ENCODE results near the gene BAHCC1. TPM values are rescaled to one million over a fixed set of nuclear protein-coding genes. Genes with fewer than 3 reads are reported as not detected.

Gene BAHCC1
- total RNA-seq, 2 experiments from 2014 or later: 0.40 to 0.65 TPM

DNA sequence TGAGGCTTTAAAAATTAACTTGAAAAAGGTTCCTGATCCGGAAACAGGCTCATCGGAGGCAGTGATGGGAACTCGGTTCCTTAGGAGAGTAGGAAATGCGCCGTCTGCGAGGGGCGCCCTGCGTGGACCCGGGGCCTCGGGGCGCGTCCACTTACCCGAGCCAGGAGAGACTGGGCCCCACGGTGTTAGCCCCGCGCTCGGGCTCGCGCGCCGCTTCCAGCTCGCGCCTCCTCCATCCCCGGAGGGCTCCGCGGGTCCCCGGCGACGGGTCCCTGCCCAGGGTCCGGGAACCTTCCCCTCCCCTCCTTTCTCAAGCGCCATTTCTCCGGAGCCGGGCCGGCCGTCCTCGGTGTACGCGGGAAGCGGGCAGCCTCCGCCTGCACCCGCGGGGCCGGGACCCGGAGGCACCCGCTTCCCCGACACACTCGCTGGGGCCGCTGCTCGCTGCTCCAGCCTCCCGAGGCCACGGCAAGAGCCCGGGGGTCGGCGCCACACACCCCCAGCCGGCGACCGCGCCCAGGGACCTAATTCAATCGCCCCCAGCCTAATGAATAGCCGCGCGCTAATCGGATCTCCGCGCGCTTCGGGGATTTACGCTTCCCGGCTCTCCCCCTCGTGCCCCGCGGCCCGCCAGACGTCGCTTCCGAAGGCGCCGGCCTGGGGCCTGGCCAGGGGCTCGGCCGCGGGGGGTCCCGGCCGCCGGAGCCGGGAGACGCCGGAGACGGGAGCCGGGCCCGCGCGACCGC lies 2.2 kb upstream of the BAHCC1 start:
- DNase-seq (no peak), ATAC-seq (no peak)
- POLR2A ChIA-PET: no interaction called here
- no peaks in the 10 kb centered on the region for H3K9me3 Mint-ChIP-seq
- H3K27ac Mint-ChIP-seq: no peak overlapping the region
- peaks cover 60% of the 10 kb centered on the region for H3K27me3 Mint-ChIP-seq
- H3K36me3 Mint-ChIP-seq (ENCODE audit: low read depth): no peaks in the 10 kb centered on the region
- peaks cover 16% of the 10 kb centered on the region for H3K4me1 Mint-ChIP-seq (ENCODE audit: low read depth)
- intact Hi-C loops (cut with micrococcal nuclease): no loop called here
- no peak overlapping the region for H3K4me3 Mint-ChIP-seq
- CTCF ChIA-PET: interaction anchor here (1.0 kb wide), 1 partner anchor 13 kb away, joined by 3 read pairs; no protein-coding TSS in a partner anchor
- TF ChIP-seq, protein P1, sequence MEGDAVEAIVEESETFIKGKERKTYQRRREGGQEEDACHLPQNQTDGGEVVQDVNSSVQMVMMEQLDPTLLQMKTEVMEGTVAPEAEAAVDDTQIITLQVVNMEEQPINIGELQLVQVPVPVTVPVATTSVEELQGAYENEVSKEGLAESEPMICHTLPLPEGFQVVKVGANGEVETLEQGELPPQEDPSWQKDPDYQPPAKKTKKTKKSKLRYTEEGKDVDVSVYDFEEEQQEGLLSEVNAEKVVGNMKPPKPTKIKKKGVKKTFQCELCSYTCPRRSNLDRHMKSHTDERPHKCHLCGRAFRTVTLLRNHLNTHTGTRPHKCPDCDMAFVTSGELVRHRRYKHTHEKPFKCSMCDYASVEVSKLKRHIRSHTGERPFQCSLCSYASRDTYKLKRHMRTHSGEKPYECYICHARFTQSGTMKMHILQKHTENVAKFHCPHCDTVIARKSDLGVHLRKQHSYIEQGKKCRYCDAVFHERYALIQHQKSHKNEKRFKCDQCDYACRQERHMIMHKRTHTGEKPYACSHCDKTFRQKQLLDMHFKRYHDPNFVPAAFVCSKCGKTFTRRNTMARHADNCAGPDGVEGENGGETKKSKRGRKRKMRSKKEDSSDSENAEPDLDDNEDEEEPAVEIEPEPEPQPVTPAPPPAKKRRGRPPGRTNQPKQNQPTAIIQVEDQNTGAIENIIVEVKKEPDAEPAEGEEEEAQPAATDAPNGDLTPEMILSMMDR (IDR thresholded peaks at IDR 0.05): no peak

DNA sequence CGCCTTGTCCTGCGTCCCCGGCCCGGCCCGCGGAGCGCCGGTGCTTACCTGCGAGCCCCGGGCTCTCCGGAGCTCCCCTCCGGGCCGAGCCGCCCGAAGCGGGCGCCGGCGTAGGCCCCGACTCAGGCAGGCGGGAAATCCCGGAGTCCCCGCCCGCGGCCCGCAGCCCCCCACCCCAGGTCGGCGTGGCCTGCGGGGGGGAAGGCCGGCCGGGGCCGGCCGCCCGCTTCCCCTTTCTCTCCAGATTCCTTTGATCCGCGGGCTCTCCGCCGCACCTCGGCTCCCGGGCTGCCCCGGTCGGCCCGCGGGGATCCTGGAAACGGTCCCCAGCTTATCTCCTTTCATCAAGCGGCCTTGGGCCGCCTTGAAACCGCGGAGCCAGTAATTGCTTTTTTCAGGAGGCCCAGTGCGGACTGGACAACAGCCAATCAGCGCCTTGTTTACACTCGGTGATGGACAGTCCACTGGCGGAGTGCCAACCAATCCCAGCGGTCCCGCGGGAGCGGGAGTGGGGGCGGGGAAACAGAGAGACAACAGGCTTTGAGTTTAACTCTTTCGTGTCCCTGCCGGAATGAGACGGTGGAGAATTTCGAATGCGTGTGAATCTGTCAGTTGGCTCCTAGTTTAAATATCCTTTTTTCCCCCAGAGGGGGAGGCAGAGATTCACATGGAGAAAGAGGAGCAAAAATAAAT lies 1.4 kb upstream of the BAHCC1 start:
- TF ChIP-seq, protein P1 (IDR thresholded peaks at IDR 0.05): no peak
- DNase-seq: peak; percentile 86
- CTCF ChIA-PET: no interaction called here
- ATAC-seq: peak; percentile 29
- peak overlapping the region; percentile 31 for H3K4me3 Mint-ChIP-seq
- POLR2A ChIA-PET: no interaction called here
- H3K4me1 Mint-ChIP-seq (ENCODE audit: low read depth): peaks cover 19% of the 10 kb centered on the region
- H3K27ac Mint-ChIP-seq: no peak overlapping the region
- intact Hi-C loops (cut with micrococcal nuclease): no loop called here
- no peaks in the 10 kb centered on the region for H3K36me3 Mint-ChIP-seq (ENCODE audit: low read depth)
- peaks cover 57% of the 10 kb centered on the region for H3K27me3 Mint-ChIP-seq
- H3K9me3 Mint-ChIP-seq: no peaks in the 10 kb centered on the region

DNA sequence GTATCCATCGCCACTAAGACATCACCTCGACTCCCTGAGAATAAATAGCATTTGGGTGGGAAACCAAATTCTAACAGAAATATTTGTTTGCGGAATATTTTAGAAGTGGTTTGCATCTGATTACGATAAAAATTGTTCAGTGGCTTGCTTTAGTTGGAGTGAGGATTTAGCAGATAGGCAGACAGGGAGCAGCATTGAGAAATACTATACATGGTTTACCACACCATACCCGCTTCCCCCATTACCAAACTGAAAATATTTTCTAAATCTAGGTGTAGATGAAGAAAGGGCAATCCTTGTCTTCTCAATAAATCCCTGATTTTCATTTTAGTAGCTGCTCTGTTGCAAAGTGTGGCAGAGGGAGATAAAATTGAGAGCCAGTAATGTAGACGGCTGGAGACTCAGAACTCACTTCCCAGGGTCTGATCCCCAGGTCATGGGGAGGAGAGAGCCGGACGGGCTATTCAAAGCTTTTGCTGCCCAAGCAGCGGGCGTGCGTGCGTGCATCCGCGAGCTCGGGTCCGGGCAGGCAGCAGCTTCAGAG lies 808 bp upstream of the BAHCC1 start:
- peaks cover 57% of the 10 kb centered on the region for H3K27me3 Mint-ChIP-seq
- CTCF ChIA-PET: interaction anchor here (0.9 to 1.2 kb wide), 3 partner anchors 47 to 102 kb away, joined by 3 to 6 read pairs (median 3); no protein-coding TSS in a partner anchor
- POLR2A ChIA-PET: interaction anchor here (0.5 to 0.9 kb wide), 4 partner anchors 11 to 461 kb away, joined by 3 read pairs; no protein-coding TSS in a partner anchor
- H3K36me3 Mint-ChIP-seq (ENCODE audit: low read depth): no peaks in the 10 kb centered on the region
- H3K4me3 Mint-ChIP-seq: peak overlapping the region; percentile 31
- TF ChIP-seq, protein P1 (IDR thresholded peaks at IDR 0.05): no peak
- peaks cover 21% of the 10 kb centered on the region for H3K4me1 Mint-ChIP-seq (ENCODE audit: low read depth)
- H3K9me3 Mint-ChIP-seq: no peaks in the 10 kb centered on the region
- DNase-seq (no peak), ATAC-seq (no peak)
- intact Hi-C loops (cut with micrococcal nuclease): no loop called here
- no peak overlapping the region for H3K27ac Mint-ChIP-seq

DNA sequence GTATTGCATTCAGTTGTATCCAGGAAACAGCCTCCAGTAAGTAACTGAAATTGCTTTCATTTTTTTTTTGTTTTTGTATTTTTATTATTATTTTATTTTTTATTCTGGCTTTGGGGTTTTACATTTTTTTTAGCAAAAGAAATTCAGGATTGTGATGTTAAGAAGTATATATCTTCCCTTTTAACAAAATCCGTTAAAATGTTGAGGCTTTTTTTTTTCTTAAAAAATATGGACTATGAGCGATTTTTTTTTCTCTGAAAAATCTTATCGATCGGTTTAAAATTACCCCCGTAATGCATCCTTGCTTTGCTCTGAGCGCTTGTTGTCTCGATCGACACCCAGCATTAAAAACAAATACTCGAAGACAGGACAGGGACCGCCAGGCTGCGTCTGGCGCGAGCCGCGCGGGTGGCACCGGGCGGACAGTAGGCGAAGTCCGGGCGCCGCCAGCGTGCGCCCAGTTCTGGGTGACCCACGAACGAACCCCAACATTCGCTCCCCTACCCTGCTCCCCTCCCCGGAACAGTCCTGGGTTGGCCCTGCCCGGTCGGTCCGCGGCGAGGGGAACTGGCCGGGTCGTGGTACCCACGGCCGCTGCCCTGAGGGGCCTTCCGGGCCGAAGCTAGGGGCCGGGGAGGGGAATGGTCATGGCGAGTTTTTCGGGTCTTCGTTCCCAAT lies 482 bp downstream of the BAHCC1 start:
- no peak overlapping the region for H3K27ac Mint-ChIP-seq
- ChIA-PET POLR2A (interaction anchor here (0.6 to 1.6 kb wide), 4 partner anchors 24 to 1033 kb away, joined by 3 read pairs; no protein-coding TSS in a partner anchor), CTCF (interaction anchor here (1.1 to 6.2 kb wide), 3 partner anchors 45 to 89 kb away, joined by 3 to 29 read pairs (median 6); no protein-coding TSS in a partner anchor)
- H3K9me3 Mint-ChIP-seq: no peaks in the 10 kb centered on the region
- H3K4me3 Mint-ChIP-seq: no peak overlapping the region
- peaks cover 24% of the 10 kb centered on the region for H3K4me1 Mint-ChIP-seq (ENCODE audit: low read depth)
- TF ChIP-seq, protein P1 (IDR thresholded peaks at IDR 0.05): no peak
- H3K36me3 Mint-ChIP-seq (ENCODE audit: low read depth): no peaks in the 10 kb centered on the region
- peaks cover 58% of the 10 kb centered on the region for H3K27me3 Mint-ChIP-seq
- DNase-seq (no peak), ATAC-seq (no peak)
- intact Hi-C loops (cut with micrococcal nuclease): no loop called here
